Keratinocyte (primary cell): Measurements from ENCODE around the gene ISG20L2. TPM values are rescaled to one million over a fixed set of nuclear protein-coding genes. Genes with fewer than 3 reads are reported as not detected.

ENCODE experiments used
- DNase-seq: peaks from one replicate; pipeline ENCODE4 v3.0.0-alpha.2; 2011; ENCODE audit warnings: low read depth, missing footprints, low spot score
- FAIRE-seq: peaks from 2 replicates; lab custom pipeline; 2011; peaks lifted over from hg19 to GRCh38; lab: Jason Lieb, UNC
- H2AFZ ChIP-seq: 2 replicates; pipeline ENCODE4 v1.6.0; 2012; ENCODE audit warnings: low read length, control low read depth, inconsistent platforms; ENCODE audit not compliant: control insufficient read depth
- H3K27ac ChIP-seq: 2 replicates; pipeline ENCODE4 v1.5.1; 2011; ENCODE audit warnings: low read length; ENCODE audit not compliant: control insufficient read depth, insufficient read depth
- H3K27me3 ChIP-seq: 3 replicates; pipeline ENCODE4 v1.6.0; 2011; ENCODE audit warnings: low read length; ENCODE audit not compliant: control insufficient read depth, insufficient read depth; ENCODE audit errors: extremely low read depth
- H3K36me3 ChIP-seq, 2 experiments: 2 replicates in 1 of 2; 3 replicates in 1 of 2; pipeline ENCODE4 v1.5.1; 2011; ENCODE audit warnings: low read length in 2 of 2, mild to moderate bottlenecking in 1 of 2; ENCODE audit not compliant: control insufficient read depth in 2 of 2, insufficient read depth in 2 of 2; ENCODE audit errors: extremely low read depth in 1 of 2
- H3K4me1 ChIP-seq: 3 replicates; pipeline ENCODE4 v1.5.1; 2011; ENCODE audit warnings: low read length; ENCODE audit not compliant: control insufficient read depth, insufficient read depth; ENCODE audit errors: extremely low read depth
- H3K4me2 ChIP-seq: 3 replicates; pipeline ENCODE4 v1.6.0; 2011; ENCODE audit warnings: low read depth, low read length; ENCODE audit not compliant: control insufficient read depth, insufficient read depth; ENCODE audit errors: extremely low read depth
- H3K4me3 ChIP-seq, 3 experiments: fragments of 200-600 bp in 1 of 3; sonication (generic) in 1 of 3; 2 replicates in 2 of 3; 3 replicates in 1 of 3; pipeline ENCODE4 v1.5.1; 2011 to 2016; ENCODE audit warnings: low read length in 3 of 3, mild to moderate bottlenecking in 3 of 3, control low read depth in 2 of 3, inconsistent platforms in 1 of 3, low read depth in 1 of 3, mixed read lengths in 1 of 3, mixed run types in 1 of 3, moderate library complexity in 1 of 3; ENCODE audit not compliant: control insufficient read depth in 2 of 3, insufficient read depth in 2 of 3; ENCODE audit errors: extremely low read depth in 1 of 3
- H3K79me2 ChIP-seq: 2 replicates; pipeline ENCODE4 v1.6.0; 2012; ENCODE audit warnings: low read length; ENCODE audit not compliant: control insufficient read depth, insufficient read depth
- H3K9ac ChIP-seq: 3 replicates; pipeline ENCODE4 v1.6.0; 2011; ENCODE audit warnings: low read length; ENCODE audit not compliant: control insufficient read depth, insufficient read depth; ENCODE audit errors: extremely low read depth
- H3K9me1 ChIP-seq: 3 replicates; pipeline ENCODE4 v1.6.0; 2011; ENCODE audit warnings: low read length; ENCODE audit not compliant: control insufficient read depth, insufficient read depth; ENCODE audit errors: extremely low read depth
- H3K9me3 ChIP-seq: 2 replicates; pipeline ENCODE4 v1.5.1; 2012; ENCODE audit warnings: low read depth, low read length; ENCODE audit not compliant: control insufficient read depth
- H4K20me1 ChIP-seq: 3 replicates; pipeline ENCODE4 v1.6.0; 2011; ENCODE audit warnings: low read length; ENCODE audit not compliant: control insufficient read depth, insufficient read depth; ENCODE audit errors: extremely low read depth
- EZH2 ChIP-seq: IDR thresholded peaks from one replicate; pipeline ENCODE4 v1.6.1; 2012; ENCODE audit warnings: inconsistent platforms, mild to moderate bottlenecking, low read length, moderate library complexity
- dilution Hi-C: fragments of 300-500 bp; cut with MboI; formaldehyde crosslinking; loops from one replicate; pipeline ENCODE4 v1.7.0; 2020; ENCODE audit warnings: low sequenced_read_pairs; ENCODE audit not compliant: extremely low pct_ligation_motif_present
- polyA plus RNA-seq, 5 experiments: library from polyadenylated mRNA; depleted of rRNA in 3 of 5; stranded (reverse) in 3 of 5; stranded (forward) in 1 of 5; unstranded in 1 of 5; fragments of >200 nt; gene quantifications; 1 replicate in 1 of 5; 2 replicates in 3 of 5; 3 replicates in 1 of 5; pipeline versions ENCODE4 v1.2.1 to v1.2.3, GENCODE V29; 2011 to 2012; ENCODE audit warnings: missing spikeins in 2 of 5, low read depth in 1 of 5, low replicate concordance in 1 of 5
- TF ChIP-seq, protein P1 (sequence below), 3 experiments: IDR thresholded peaks in 1 of 3; conservative IDR thresholded peaks in 1 of 3; optimal IDR thresholded peaks in 1 of 3; 2 replicates in 2 of 3; 3 replicates in 1 of 3; pipeline versions ENCODE3 to v1.5.1; 2011; ENCODE audit warnings: low read length in 3 of 3, mild to moderate bottlenecking in 3 of 3, moderate library complexity in 2 of 3, control low read depth in 1 of 3, inconsistent platforms in 1 of 3; ENCODE audit not compliant: insufficient read depth in 2 of 3; ENCODE audit errors: extremely low read depth in 1 of 3

The ISG20L2 gene
- polyA plus RNA-seq, 1 donor (not counting 4 experiments of a cell fraction or from before 2014, with no cell fraction given) = 48.6 TPM

- no peak overlapping the region for H3K27ac ChIP-seq
- H2AFZ ChIP-seq = no peak overlapping the region
- H3K4me2 ChIP-seq = no peak overlapping the region
- H3K4me3 ChIP-seq = no peak overlapping the region
- no peaks in the 10 kb centered on the region for H3K27me3 ChIP-seq
- H3K9me3 ChIP-seq = no peaks in the 10 kb centered on the region
- no peak overlapping the region for H3K9ac ChIP-seq
- peaks cover 3% of the 10 kb centered on the region for H3K9me1 ChIP-seq
- peaks cover 12% of the 10 kb centered on the region for H3K4me1 ChIP-seq
- DNase-seq = no peak
- peaks cover 10% of the 10 kb centered on the region for H4K20me1 ChIP-seq
- no peak for TF ChIP-seq EZH2
- TF ChIP-seq, protein P1, sequence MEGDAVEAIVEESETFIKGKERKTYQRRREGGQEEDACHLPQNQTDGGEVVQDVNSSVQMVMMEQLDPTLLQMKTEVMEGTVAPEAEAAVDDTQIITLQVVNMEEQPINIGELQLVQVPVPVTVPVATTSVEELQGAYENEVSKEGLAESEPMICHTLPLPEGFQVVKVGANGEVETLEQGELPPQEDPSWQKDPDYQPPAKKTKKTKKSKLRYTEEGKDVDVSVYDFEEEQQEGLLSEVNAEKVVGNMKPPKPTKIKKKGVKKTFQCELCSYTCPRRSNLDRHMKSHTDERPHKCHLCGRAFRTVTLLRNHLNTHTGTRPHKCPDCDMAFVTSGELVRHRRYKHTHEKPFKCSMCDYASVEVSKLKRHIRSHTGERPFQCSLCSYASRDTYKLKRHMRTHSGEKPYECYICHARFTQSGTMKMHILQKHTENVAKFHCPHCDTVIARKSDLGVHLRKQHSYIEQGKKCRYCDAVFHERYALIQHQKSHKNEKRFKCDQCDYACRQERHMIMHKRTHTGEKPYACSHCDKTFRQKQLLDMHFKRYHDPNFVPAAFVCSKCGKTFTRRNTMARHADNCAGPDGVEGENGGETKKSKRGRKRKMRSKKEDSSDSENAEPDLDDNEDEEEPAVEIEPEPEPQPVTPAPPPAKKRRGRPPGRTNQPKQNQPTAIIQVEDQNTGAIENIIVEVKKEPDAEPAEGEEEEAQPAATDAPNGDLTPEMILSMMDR (optimal IDR thresholded peaks at IDR 0.05 in 1 of 3, IDR thresholded peaks at IDR 0.05 in 1 of 3, conservative IDR thresholded peaks at IDR 0.05 in 1 of 3; ENCODE audit: extremely low read depth in 1 of 3, insufficient read depth in 2 of 3, low read length in 3 of 3) = no peak
- FAIRE-seq = no peak
- peaks cover 9 to 10% of the 10 kb centered on the region in 2 experiments for H3K36me3 ChIP-seq
- dilution Hi-C loops = no loop called here
- peaks cover 89% of the 10 kb centered on the region for H3K79me2 ChIP-seq
These were observed 43.7 kb upstream of the ISG20L2 start for GRCh38 chr1:156772222-156772621.

DNA sequence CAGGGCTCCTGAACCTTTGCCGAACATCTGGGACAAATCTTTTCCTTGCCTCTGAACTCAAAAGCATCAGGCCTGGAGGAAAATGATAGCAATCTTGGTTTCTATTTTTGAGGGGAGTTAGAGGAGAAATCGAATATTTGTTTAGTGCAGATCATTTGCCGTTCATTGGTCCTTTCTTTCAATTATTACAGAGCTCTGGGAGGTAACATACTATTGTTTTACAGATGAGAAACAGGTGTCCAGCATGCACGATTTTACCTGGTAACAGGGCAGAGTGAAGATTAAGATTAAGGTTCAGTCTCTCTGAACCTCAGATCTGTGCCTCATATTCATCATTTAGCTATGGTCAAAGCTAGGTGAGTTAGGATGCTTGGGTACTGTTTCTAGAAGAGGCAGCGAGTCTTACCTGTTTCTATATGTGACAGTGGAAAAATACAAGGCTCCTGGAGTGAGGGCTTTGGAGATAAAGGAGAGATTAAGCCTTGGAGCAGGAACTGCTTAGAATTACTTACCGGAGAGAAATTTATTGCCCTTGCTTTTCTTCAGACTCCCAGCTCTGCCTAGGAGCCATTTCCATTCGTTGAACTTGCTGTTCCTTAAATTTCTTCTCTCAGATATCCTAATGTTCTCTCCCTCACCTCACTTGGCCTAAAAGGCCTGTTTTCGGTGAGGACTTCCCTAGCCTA lies 40.2 kb upstream of the ISG20L2 start:
- dilution Hi-C loops = no loop called here
- H3K4me1 ChIP-seq = peaks cover 18% of the 10 kb centered on the region
- H4K20me1 ChIP-seq = peaks cover 10% of the 10 kb centered on the region
- no peaks in the 10 kb centered on the region for H3K9me3 ChIP-seq
- no peak for TF ChIP-seq EZH2
- TF ChIP-seq, protein P1 (optimal IDR thresholded peaks at IDR 0.05 in 1 of 3, IDR thresholded peaks at IDR 0.05 in 1 of 3, conservative IDR thresholded peaks at IDR 0.05 in 1 of 3; ENCODE audit: extremely low read depth in 1 of 3, insufficient read depth in 2 of 3, low read length in 3 of 3) = no peak
- FAIRE-seq (no peak), DNase-seq (no peak)
- H3K4me3 ChIP-seq = peak overlapping the region; percentile 71 to 89 (median 86)
- H3K36me3 ChIP-seq = peaks cover 7 to 8% of the 10 kb centered on the region in 2 experiments
- H3K27me3 ChIP-seq = no peaks in the 10 kb centered on the region
- H3K4me2 ChIP-seq = peak overlapping the region; percentile 89
- peak overlapping the region; percentile 98 for H3K9ac ChIP-seq
- H3K27ac ChIP-seq = peak overlapping the region; percentile 87
- no peak overlapping the region for H2AFZ ChIP-seq
- peaks cover 63% of the 10 kb centered on the region for H3K79me2 ChIP-seq
- peaks cover 3% of the 10 kb centered on the region for H3K9me1 ChIP-seq
